ENCODE measurements around the gene INTS11.
A peak's percentile ranks its signal among the peaks of the same experiment; 100 is the strongest.

INTS11 gene

DNA sequence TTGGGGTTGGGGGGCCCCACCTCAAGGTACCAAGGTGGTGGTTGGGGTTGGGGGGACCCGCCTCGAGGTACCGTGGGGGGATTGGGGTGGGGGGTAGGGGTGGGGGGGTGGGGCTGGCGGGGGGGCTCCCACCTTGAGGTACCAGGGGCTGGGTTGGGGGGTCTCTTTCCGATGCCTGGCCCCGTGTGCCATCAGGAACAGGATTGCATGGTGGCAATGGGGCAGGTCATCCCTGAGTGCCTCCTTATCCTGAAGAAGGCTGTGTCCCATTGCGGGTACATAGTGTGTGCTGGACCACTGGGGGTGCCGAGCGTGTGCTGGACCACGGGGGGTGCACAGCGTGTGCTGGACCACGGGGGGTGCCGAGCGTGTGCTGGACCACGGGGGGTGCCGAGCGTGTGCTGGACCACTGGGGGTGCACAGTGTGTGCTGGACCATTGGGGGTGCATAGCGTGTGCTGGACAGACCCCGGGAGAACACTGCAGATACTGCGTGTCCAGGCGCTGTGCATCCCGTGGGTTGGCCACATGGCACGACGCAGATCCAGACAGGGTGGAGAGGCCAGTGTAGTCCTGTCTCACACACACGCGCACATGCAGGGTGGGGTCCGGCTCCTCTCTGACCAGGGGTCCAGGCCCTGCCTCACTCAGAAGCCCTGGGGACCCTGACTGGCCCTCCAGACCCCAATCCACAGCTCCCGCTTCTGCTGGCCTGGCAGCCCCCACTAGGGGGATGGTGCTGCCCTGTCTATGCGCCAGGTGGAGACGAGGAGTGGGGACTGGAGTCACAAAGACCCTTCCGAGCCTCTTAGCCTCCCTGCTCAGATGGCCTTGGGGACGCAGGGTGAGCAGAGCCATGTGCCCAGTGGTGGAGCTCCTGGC lies 40.0 kb downstream of the INTS11 start:
- TF ChIP-seq, protein P1, sequence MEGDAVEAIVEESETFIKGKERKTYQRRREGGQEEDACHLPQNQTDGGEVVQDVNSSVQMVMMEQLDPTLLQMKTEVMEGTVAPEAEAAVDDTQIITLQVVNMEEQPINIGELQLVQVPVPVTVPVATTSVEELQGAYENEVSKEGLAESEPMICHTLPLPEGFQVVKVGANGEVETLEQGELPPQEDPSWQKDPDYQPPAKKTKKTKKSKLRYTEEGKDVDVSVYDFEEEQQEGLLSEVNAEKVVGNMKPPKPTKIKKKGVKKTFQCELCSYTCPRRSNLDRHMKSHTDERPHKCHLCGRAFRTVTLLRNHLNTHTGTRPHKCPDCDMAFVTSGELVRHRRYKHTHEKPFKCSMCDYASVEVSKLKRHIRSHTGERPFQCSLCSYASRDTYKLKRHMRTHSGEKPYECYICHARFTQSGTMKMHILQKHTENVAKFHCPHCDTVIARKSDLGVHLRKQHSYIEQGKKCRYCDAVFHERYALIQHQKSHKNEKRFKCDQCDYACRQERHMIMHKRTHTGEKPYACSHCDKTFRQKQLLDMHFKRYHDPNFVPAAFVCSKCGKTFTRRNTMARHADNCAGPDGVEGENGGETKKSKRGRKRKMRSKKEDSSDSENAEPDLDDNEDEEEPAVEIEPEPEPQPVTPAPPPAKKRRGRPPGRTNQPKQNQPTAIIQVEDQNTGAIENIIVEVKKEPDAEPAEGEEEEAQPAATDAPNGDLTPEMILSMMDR (IDR thresholded peaks at IDR 0.05; ENCODE audit: low read depth, low read length, missing control alignments) = no peak
- H3K27me3 ChIP-seq (replicated peaks) = no peaks in the 10 kb centered on the region
- in situ Hi-C loops (cut with HindIII; ENCODE audit: low pct_ligation_motif_present, low sequenced_read_pairs) = no loop called here
- H3K36me3 ChIP-seq (replicated peaks) = no peaks in the 10 kb centered on the region
- H3K27ac ChIP-seq = no peak overlapping the region
- no peak overlapping the region for H3K4me3 ChIP-seq (ENCODE audit: low read depth, low read length)
- no peak for DNase-seq

DNA sequence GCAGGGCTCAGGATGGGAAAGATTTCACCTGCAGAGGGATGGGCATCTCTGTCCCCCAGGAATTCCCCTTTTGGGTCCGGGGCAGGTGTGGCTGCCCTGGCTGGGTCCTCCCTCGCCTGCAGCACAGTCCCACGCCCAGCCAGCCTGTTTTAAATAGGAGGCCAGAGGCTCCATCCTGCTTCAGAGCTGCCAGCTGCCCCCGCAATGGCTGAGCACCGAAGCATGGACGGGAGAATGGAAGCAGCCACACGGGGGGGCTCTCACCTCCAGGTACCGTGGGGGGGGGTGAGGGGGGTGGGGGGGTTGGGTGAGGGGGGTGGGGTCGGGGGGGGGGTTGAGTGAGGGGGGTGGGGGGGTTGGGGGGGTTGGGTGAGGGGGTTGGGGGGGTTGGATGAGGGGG lies 40.6 kb downstream of the INTS11 start:
- H3K4me3 ChIP-seq (ENCODE audit: low read depth, low read length) = no peak overlapping the region
- no peak for DNase-seq
- in situ Hi-C loops (cut with HindIII; ENCODE audit: low pct_ligation_motif_present, low sequenced_read_pairs) = no loop called here
- no peaks in the 10 kb centered on the region for H3K27me3 ChIP-seq (replicated peaks)
- TF ChIP-seq, protein P1 (IDR thresholded peaks at IDR 0.05; ENCODE audit: low read depth, low read length, missing control alignments) = peak; percentile 15
- no peaks in the 10 kb centered on the region for H3K36me3 ChIP-seq (replicated peaks)
- no peak overlapping the region for H3K27ac ChIP-seq

DNA sequence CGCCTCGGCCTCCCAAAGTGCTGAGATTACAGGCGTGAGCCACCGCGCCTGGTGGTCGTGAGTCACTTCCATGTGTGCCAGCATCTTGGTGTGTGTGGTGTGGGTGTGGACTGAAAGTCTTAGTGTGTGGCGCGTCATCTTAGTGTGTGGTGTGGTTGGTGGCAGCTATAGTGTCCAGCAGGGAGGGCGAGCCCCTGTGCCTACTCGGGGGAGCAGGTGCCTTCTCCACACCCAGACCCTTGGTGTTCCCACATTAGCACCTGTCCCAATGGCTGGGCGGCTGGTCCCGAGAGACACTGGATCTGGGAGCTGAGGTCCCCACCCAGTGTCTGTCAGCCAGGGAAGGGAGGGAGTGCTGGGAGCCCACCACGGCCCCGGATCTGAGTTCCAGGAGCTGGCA lies 41.5 kb downstream of the INTS11 start:
- in situ Hi-C loops (cut with HindIII; ENCODE audit: low pct_ligation_motif_present, low sequenced_read_pairs) = no loop called here
- TF ChIP-seq, protein P1 (IDR thresholded peaks at IDR 0.05; ENCODE audit: low read depth, low read length, missing control alignments) = no peak
- Histone ChIP-seq H3K27me3 (replicated peaks) (no peaks in the 10 kb centered on the region), H3K4me3 (ENCODE audit: low read depth, low read length) (no peak overlapping the region), H3K27ac (no peak overlapping the region), H3K36me3 (replicated peaks) (no peaks in the 10 kb centered on the region)
- DNase-seq = peak; percentile 37

DNA sequence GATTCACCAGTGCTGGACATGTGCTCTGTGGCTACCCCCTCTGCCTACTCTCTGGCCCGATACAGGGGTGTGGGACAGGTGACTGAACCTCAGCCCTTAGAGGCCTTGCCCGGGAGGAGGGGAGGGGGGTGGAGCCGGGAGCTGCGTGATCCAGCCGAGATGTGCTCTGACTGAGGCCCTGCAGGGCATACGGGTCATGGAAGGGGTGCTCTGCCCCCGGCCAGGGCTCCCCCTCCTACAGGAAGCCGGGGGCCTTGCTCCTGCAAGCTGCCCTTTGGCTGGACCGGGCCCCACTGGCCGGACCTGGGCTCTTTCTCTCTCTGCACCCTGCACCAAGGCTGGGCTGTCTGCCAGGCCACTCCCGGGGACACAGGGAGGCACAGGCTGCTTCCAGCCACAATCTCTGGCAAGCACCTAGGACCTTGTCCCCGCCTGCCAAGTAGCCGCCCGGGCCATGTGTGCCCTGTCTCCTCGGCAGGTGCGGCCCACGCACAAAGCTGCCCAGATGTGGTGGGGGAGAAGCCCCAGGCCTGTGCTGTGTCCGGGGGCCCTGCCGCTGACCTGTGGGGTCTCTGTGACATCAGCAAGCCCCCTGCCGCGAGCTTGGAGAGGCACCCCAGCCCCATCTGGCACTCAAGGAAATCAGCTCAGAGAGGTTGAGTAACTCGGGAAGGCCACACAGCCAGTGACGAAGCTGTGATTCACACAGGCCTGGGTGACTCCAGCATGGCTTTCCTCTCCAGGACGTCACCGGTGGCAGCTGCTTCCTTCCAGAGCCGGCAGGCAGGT lies 42.7 kb downstream of the INTS11 start:
- H3K27ac ChIP-seq = no peak overlapping the region
- no peak overlapping the region for H3K4me3 ChIP-seq (ENCODE audit: low read depth, low read length)
- no peaks in the 10 kb centered on the region for H3K27me3 ChIP-seq (replicated peaks)
- peak; percentile 57 for DNase-seq
- in situ Hi-C loops (cut with HindIII; ENCODE audit: low pct_ligation_motif_present, low sequenced_read_pairs) = no loop called here
- TF ChIP-seq, protein P1 (IDR thresholded peaks at IDR 0.05; ENCODE audit: low read depth, low read length, missing control alignments) = no peak
- no peaks in the 10 kb centered on the region for H3K36me3 ChIP-seq (replicated peaks)

DNA sequence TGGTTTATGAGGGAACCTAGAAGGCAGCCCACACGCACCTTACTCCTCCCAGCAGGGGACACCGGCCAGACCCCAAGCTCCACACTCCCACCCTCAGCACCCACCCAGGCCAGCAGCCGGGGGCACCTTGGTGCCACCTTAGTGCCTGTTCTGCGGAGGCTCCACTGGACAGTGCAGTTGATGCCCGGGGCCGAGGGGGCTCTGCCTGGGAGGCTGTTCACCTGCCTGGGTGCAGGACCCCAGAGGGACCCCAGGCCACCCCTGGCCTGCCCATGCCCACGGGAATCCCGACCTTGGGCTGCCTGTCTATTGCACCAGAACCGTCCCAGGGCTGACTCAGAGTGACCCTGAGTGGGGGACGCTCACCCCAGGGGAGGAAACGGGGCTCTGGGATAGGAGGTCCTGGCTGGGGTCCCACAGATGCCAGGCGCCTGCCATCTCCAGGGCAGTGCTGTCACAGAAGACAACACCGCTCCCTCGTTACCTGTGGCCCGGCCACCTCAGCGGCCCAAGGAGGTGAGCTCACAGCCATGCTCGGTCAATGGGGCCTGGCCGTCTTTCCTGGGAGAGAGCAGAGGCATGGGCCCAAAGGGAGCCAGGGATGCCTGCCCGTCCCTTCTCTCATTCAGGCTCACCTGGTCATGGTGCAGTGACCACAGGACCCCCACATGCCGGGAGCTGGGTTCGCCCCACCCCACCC lies 43.5 kb downstream of the INTS11 start:
- TF ChIP-seq, protein P1 (IDR thresholded peaks at IDR 0.05; ENCODE audit: low read depth, low read length, missing control alignments) = no peak
- in situ Hi-C loops (cut with HindIII; ENCODE audit: low pct_ligation_motif_present, low sequenced_read_pairs) = no loop called here
- no peak overlapping the region for H3K4me3 ChIP-seq (ENCODE audit: low read depth, low read length)

More for the DNA sequence above, 43.5 kb downstream of the INTS11 start:
- H3K27ac ChIP-seq = no peak overlapping the region
- H3K36me3 ChIP-seq (replicated peaks) = no peaks in the 10 kb centered on the region
- no peaks in the 10 kb centered on the region for H3K27me3 ChIP-seq (replicated peaks)
- DNase-seq = no peak
